ENCODE data around the gene ODAD2. TPM values are rescaled to one million over a fixed set of nuclear protein-coding genes. Genes with fewer than 3 reads are reported as not detected.

The ODAD2 gene
- total RNA-seq, 4 donors from 2014 or later, result 2.4 to 4.7 (median 2.9) TPM; not detected in 1

GRCh38 chr10:27816320-27816719 is 182.6 kb downstream of the ODAD2 start:
- Histone ChIP-seq H3K9me3 (no peaks in the 10 kb centered on the region), H3K4me1 (no peaks in the 10 kb centered on the region), H3K36me3 (no peaks in the 10 kb centered on the region), H3K4me3 (no peak overlapping the region), H3K27me3 (no peaks in the 10 kb centered on the region), H3K27ac (no peak overlapping the region)
- intact Hi-C loops (cut with DNase I; ENCODE audit: low total_unique reads), result no loop called here
- DNase-seq, result no peak
- TF ChIP-seq POLR2A (IDR thresholded peaks at IDR 0.05) (no peak), CTCF (IDR thresholded peaks at IDR 0.05) (no peak)

GRCh38 chr10:27815846-27816245 is 183.0 kb downstream of the ODAD2 start:
- intact Hi-C loops (cut with DNase I; ENCODE audit: low total_unique reads), result no loop called here
- Histone ChIP-seq H3K9me3 (no peaks in the 10 kb centered on the region), H3K27me3 (no peaks in the 10 kb centered on the region), H3K4me1 (no peaks in the 10 kb centered on the region), H3K4me3 (no peak overlapping the region), H3K27ac (no peak overlapping the region), H3K36me3 (no peaks in the 10 kb centered on the region)
- no peak for DNase-seq
- TF ChIP-seq CTCF (IDR thresholded peaks at IDR 0.05) (no peak), POLR2A (IDR thresholded peaks at IDR 0.05) (no peak)

- TF ChIP-seq POLR2A (IDR thresholded peaks at IDR 0.05) (no peak), CTCF (IDR thresholded peaks at IDR 0.05) (no peak)
- Histone ChIP-seq H3K27me3 (no peaks in the 10 kb centered on the region), H3K4me1 (no peaks in the 10 kb centered on the region), H3K27ac (no peak overlapping the region), H3K4me3 (no peak overlapping the region), H3K36me3 (no peaks in the 10 kb centered on the region), H3K9me3 (no peaks in the 10 kb centered on the region)
- intact Hi-C loops (cut with DNase I; ENCODE audit: low total_unique reads), result no loop called here
- no peak for DNase-seq
Observed at GRCh38 chr10:27815261-27815660, 183.6 kb downstream of the ODAD2 start.

- no peak overlapping the region for H3K27ac ChIP-seq
- no peaks in the 10 kb centered on the region for H3K4me1 ChIP-seq
- no peak for DNase-seq
- H3K36me3 ChIP-seq, result no peaks in the 10 kb centered on the region
- no peak overlapping the region for H3K4me3 ChIP-seq
- no peak for TF ChIP-seq CTCF (IDR thresholded peaks at IDR 0.05)
- TF ChIP-seq POLR2A (IDR thresholded peaks at IDR 0.05), result no peak
- H3K27me3 ChIP-seq, result no peaks in the 10 kb centered on the region
- no peaks in the 10 kb centered on the region for H3K9me3 ChIP-seq
- intact Hi-C loops (cut with DNase I; ENCODE audit: low total_unique reads), result no loop called here
Observed at GRCh38 chr10:27805180-27805579, 193.7 kb downstream of the ODAD2 start.

- Histone ChIP-seq H3K27me3 (no peaks in the 10 kb centered on the region), H3K27ac (no peak overlapping the region), H3K4me1 (no peaks in the 10 kb centered on the region), H3K9me3 (no peaks in the 10 kb centered on the region), H3K4me3 (no peak overlapping the region), H3K36me3 (no peaks in the 10 kb centered on the region)
- no peak for TF ChIP-seq POLR2A (IDR thresholded peaks at IDR 0.05)
- no peak for TF ChIP-seq CTCF (IDR thresholded peaks at IDR 0.05)
- no peak for DNase-seq
- intact Hi-C loops (cut with DNase I; ENCODE audit: low total_unique reads), result no loop called here
Observed at GRCh38 chr10:27804136-27804535, 194.7 kb downstream of the ODAD2 start.
